HG03196 (cell line): ENCODE measurements around the gene SSTR3.

Source experiments
- ATAC-seq: cut with Tn5 transposase; IDR thresholded peaks from one replicate; pipeline ENCODE4 v1.9.1; 2021; ENCODE audit not compliant: unreplicated experiment

The SSTR3 gene

DNA sequence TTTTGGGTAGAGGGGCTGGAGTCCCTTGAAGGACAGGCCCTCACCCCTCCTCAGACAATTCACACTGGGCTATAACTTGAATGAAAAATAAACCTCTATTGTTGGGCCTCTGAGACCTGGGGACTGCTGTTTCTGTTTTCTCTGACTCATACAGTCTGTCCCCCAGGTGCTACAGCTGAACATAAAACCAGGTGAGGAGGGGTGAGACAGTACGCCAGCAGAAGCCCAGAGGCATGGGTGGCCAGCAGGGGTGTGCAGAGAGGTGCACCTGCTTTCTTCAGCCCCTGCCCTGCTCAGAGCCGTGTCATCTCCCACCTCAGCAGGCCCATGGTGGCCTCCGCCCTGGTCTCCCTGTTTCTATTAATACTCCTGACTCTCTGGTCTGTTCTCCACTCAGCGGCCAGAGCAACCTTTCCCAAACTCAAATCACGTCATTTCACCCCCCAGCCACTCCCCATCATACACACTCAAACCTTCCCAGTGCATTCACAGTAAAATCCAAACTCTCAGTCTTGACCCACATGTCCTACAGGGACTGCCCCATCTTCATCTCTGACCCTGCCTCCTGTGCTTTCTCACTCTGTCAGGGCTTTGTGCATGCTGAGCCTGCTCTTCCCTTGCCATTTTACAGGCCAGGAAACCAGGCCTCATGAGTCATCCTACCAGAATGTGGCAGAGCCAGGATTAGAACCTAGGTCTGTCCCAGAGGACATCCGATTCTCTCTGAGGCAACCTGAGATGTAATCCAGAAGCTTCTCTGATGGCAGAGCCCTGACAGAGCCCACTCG lies 57.2 kb downstream of the SSTR3 start:
- ATAC-seq, result no peak
